CD14-positive monocyte (primary cell): ENCODE results near the gene RFPL1. TPM values are rescaled to one million over a fixed set of nuclear protein-coding genes. Genes with fewer than 3 reads are reported as not detected.

Experiments
- DNase-seq, 3 donors: peaks; one replicate each; pipeline ENCODE4 v3.0.0-alpha.2; 2011 to 2022
- H2AFZ ChIP-seq: 2 replicates; pipeline ENCODE4 v1.6.0; 2012; ENCODE audit warnings: mild to moderate bottlenecking, low read depth, low read length, inconsistent platforms; ENCODE audit not compliant: insufficient read depth, poor library complexity, severe bottlenecking
- H3K27ac ChIP-seq, 2 donors: 1 replicate in 1 of 2; 2 replicates in 1 of 2; pipeline ENCODE4 v1.5.1; 2012 to 2013; ENCODE audit warnings: low read length in 2 of 2, control low read depth in 1 of 2, inconsistent platforms in 1 of 2, low read depth in 1 of 2, mild to moderate bottlenecking in 1 of 2
- H3K27me3 ChIP-seq, 2 donors: one replicate each; pipeline versions ENCODE4 v1.6.0 to v1.6.1; 2011 to 2013; ENCODE audit warnings: low read length in 2 of 2; ENCODE audit not compliant: control insufficient read depth in 2 of 2, insufficient read depth in 2 of 2
- H3K36me3 ChIP-seq, 2 donors: replicated peaks in 1 of 2; 1 replicate in 1 of 2; 2 replicates in 1 of 2; pipeline versions ENCODE4 v1.5.1 to v1.6.1; 2012 to 2013; ENCODE audit warnings: low read length in 2 of 2, control low read depth in 1 of 2, inconsistent platforms in 1 of 2, mild to moderate bottlenecking in 1 of 2; ENCODE audit not compliant: insufficient read depth in 2 of 2, control insufficient read depth in 1 of 2
- H3K4me1 ChIP-seq, 2 donors: 1 replicate in 1 of 2; 2 replicates in 1 of 2; pipeline versions ENCODE4 v1.5.1 to v1.6.1; 2012 to 2013; ENCODE audit warnings: low read length in 2 of 2, control low read depth in 1 of 2, inconsistent platforms in 1 of 2, mild to moderate bottlenecking in 1 of 2, moderate library complexity in 1 of 2; ENCODE audit not compliant: insufficient read depth in 2 of 2, control insufficient read depth in 1 of 2
- H3K4me2 ChIP-seq: replicated peaks from 2 replicates; pipeline ENCODE3; 2012; ENCODE audit warnings: low read length, moderate library complexity, mild to moderate bottlenecking; ENCODE audit not compliant: poor library complexity, severe bottlenecking; ENCODE audit errors: extremely low read depth
- H3K4me3 ChIP-seq, 3 experiments: fragments of 200-600 bp in 1 of 3; sonication (generic) in 1 of 3; replicated peaks in 1 of 3; 1 replicate in 2 of 3; 2 replicates in 1 of 3; pipeline ENCODE4 v1.5.1; 2011 to 2013; ENCODE audit warnings: low read length in 3 of 3, mild to moderate bottlenecking in 3 of 3, control low read depth in 2 of 3, low read depth in 2 of 3, inconsistent platforms in 1 of 3, moderate library complexity in 1 of 3
- H3K79me2 ChIP-seq: 2 replicates; pipeline ENCODE4 v1.6.0; 2012; ENCODE audit warnings: mild to moderate bottlenecking, control low read depth, inconsistent platforms, low read length, moderate library complexity; ENCODE audit not compliant: insufficient read depth
- H3K9ac ChIP-seq: 2 replicates; pipeline ENCODE4 v1.6.0; 2017; ENCODE audit warnings: low read length, mild to moderate bottlenecking; ENCODE audit not compliant: insufficient read depth, poor library complexity, severe bottlenecking
- H3K9me3 ChIP-seq, 2 donors: replicated peaks in 1 of 2; 1 replicate in 1 of 2; 2 replicates in 1 of 2; pipeline versions ENCODE4 v1.5.1 to v1.6.1; 2012 to 2013; ENCODE audit warnings: low read length in 2 of 2, control low read depth in 1 of 2; ENCODE audit not compliant: control insufficient read depth in 1 of 2, insufficient read depth in 1 of 2
- H4K20me1 ChIP-seq: 2 replicates; pipeline ENCODE4 v1.6.0; 2012; ENCODE audit warnings: mild to moderate bottlenecking, low read length, control low read depth, moderate library complexity; ENCODE audit not compliant: insufficient read depth
- H3K27ac Mint-ChIP-seq, 7 donors: one replicate each; pipeline ENCODE4 v1.8.0; 2020; ENCODE audit warnings: mild to moderate bottlenecking in 7 of 7, mixed read lengths in 7 of 7, moderate library complexity in 6 of 7, inconsistent platforms in 2 of 7
- H3K27me3 Mint-ChIP-seq, 3 donors: one replicate each; pipeline ENCODE4 v1.8.0; 2021 to 2022; ENCODE audit warnings: low read depth in 3 of 3, mild to moderate bottlenecking in 3 of 3, mixed read lengths in 3 of 3, moderate library complexity in 3 of 3, inconsistent platforms in 1 of 3
- H3K36me3 Mint-ChIP-seq, 2 donors: one replicate each; pipeline ENCODE4 v1.8.0; 2020; ENCODE audit warnings: mixed read lengths in 2 of 2, inconsistent platforms in 1 of 2, mild to moderate bottlenecking in 1 of 2
- H3K4me1 Mint-ChIP-seq: one replicate; pipeline ENCODE4 v1.8.0; 2020; ENCODE audit warnings: mild to moderate bottlenecking, mixed read lengths
- H3K4me3 Mint-ChIP-seq, 2 donors: one replicate each; pipeline ENCODE4 v1.8.0; 2020; ENCODE audit warnings: mild to moderate bottlenecking in 2 of 2, mixed read lengths in 2 of 2, moderate library complexity in 1 of 2
- H3K9me3 Mint-ChIP-seq, 7 donors: one replicate each; pipeline ENCODE4 v1.8.0; 2020 to 2022; ENCODE audit warnings: mixed read lengths in 7 of 7, mild to moderate bottlenecking in 6 of 7, moderate library complexity in 6 of 7, inconsistent platforms in 2 of 7
- CTCF ChIP-seq: fragments of 200-600 bp; IDR thresholded peaks from one replicate; pipeline ENCODE4 v1.8.0; 2022; ENCODE audit warnings: antibody characterized with exemption, mild to moderate bottlenecking
- WGBS: methylation state at CpG from one replicate; pipeline ENCODE4 v1.1.5; 2013; ENCODE audit warnings: missing lambda C conversion rate; ENCODE audit not compliant: insufficient coverage; 5-methylcytosine and 5-hydroxymethylcytosine counted together
- intact Hi-C, 2 donors: fragments of 100-400 bp; cut with micrococcal nuclease; formaldehyde crosslinking; loops; one replicate each; pipeline versions ENCODE4 v1.15.0 to v1.15.1; 2023
- polyA plus RNA-seq, 3 donors: library from polyadenylated mRNA; depleted of rRNA in 1 of 3; unstranded in 2 of 3; stranded (reverse) in 1 of 3; fragments of 300-500 nt in 2 of 3; fragments of >200 nt in 1 of 3; fragmentation: Illumina TruSeq in 2 of 3; gene quantifications; 1 replicate in 2 of 3; 2 replicates in 1 of 3; pipeline ENCODE4 v1.2.3, GENCODE V29; 2012 to 2021

Gene RFPL1
- polyA plus RNA-seq, 3 donors = 0.20 TPM; not detected in 2

- H3K4me2 ChIP-seq = no peak overlapping the region
Measured at GRCh38 chr22:29447906-29448305, 9.5 kb downstream of the RFPL1 start.

DNA sequence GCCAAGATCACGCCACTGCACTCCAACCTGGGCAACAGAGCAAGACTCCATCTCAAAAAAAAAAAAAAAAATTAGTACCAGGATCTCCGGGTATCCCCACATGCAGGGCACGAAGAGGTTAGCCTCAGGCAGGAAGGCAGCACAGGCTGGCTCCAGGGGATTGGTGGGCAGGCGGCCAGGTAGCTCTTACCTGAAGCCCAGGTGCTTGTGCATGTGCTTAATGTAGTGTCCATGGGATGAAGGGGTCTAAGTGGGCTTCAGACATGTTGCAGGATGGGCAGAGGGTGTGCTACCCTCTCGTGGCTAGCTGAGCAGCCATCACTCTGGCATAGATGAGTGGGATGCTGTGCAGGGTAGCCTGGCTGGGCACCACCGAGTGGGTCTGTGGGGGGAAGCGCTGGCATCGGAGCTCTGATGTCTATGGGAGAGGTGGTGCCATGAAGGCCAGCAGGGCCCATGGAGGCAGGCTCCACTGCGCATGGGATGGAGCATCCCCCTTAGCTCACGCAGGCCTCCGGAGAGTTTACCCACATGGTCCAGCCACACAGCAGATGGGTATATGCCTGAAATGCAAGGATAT is 11.0 kb downstream of the RFPL1 start:
- Histone ChIP-seq H3K36me3 (no peaks in the 10 kb centered on the region), H3K79me2 (no peaks in the 10 kb centered on the region), H3K27ac (no peak overlapping the region), H3K9me3 (no peaks in the 10 kb centered on the region), H3K27me3 (no peaks in the 10 kb centered on the region), H3K9ac (no peak overlapping the region), H3K4me2 (no peak overlapping the region), H3K4me1 (no peaks in the 10 kb centered on the region), H4K20me1 (no peaks in the 10 kb centered on the region), H2AFZ (no peak overlapping the region), H3K4me3 (no peak overlapping the region)
- intact Hi-C loops = no loop called here
- Mint-ChIP-seq H3K4me3 (no peak overlapping the region), H3K27me3 (peaks cover 0 to 2% (median 0%) of the 10 kb centered on the region in 3 donors), H3K36me3 (no peaks in the 10 kb centered on the region), H3K9me3 (no peaks in the 10 kb centered on the region), H3K4me1 (no peaks in the 10 kb centered on the region), H3K27ac (no peak overlapping the region)
- 90% methylated on average over 9 of the region's 11 CpGs for WGBS
- TF ChIP-seq CTCF = no peak
- DNase-seq = no peak

More at GRCh38 chr22:29447906-29448305, 9.5 kb downstream of the RFPL1 start:
- H3K9ac ChIP-seq = no peak overlapping the region
- Mint-ChIP-seq H3K36me3 (no peaks in the 10 kb centered on the region), H3K27me3 (peaks cover 2 to 3% (median 2%) of the 10 kb centered on the region in 3 donors), H3K9me3 (no peaks in the 10 kb centered on the region), H3K27ac (no peak overlapping the region), H3K4me1 (no peaks in the 10 kb centered on the region), H3K4me3 (no peak overlapping the region)
- DNase-seq = no peak
- H3K27ac ChIP-seq = no peak overlapping the region
- H3K36me3 ChIP-seq = no peaks in the 10 kb centered on the region
- intact Hi-C loops = no loop called here
- no peaks in the 10 kb centered on the region for H3K27me3 ChIP-seq
- H3K4me3 ChIP-seq = no peak overlapping the region
- no peak for TF ChIP-seq CTCF
- H3K79me2 ChIP-seq = no peaks in the 10 kb centered on the region
- H3K9me3 ChIP-seq = no peaks in the 10 kb centered on the region
- no peak overlapping the region for H2AFZ ChIP-seq
- no peaks in the 10 kb centered on the region for H4K20me1 ChIP-seq
- no peaks in the 10 kb centered on the region for H3K4me1 ChIP-seq
- WGBS = 95% methylated on average over 4 of the region's 5 CpGs
